Mesenchymal stem cell (in vitro differentiated cells and primary cell): ENCODE data around the gene SPCS1.
"Not testable (repeated sequence)": the region's sequence is repeated elsewhere in the genome, so short reads cannot be mapped to it uniquely, and the experiment has no call there.

Source experiments
- DNase-seq: peaks from one replicate; pipeline ENCODE4 v3.0.0-alpha.2; 2013
- H2AFZ ChIP-seq: one replicate; pipeline ENCODE4 v1.6.1; 2013; ENCODE audit warnings: low read depth, mild to moderate bottlenecking, control low read depth, inconsistent platforms, low read length, moderate library complexity
- H2AK5ac ChIP-seq: 2 replicates; pipeline ENCODE4 v1.6.1; 2013; ENCODE audit warnings: low read length, moderate library complexity, mild to moderate bottlenecking, inconsistent platforms; ENCODE audit not compliant: severe bottlenecking
- H2BK120ac ChIP-seq: one replicate; pipeline ENCODE4 v1.6.1; 2013; ENCODE audit warnings: low read depth, mild to moderate bottlenecking, inconsistent platforms, low read length, moderate library complexity
- H2BK12ac ChIP-seq, 2 experiments: one replicate each; pipeline ENCODE4 v1.6.1; 2013; ENCODE audit warnings: inconsistent platforms in 2 of 2, low read length in 2 of 2, mild to moderate bottlenecking in 2 of 2, moderate library complexity in 2 of 2, control low read depth in 1 of 2
- H2BK15ac ChIP-seq: one replicate; pipeline ENCODE4 v1.6.1; 2013; ENCODE audit warnings: mild to moderate bottlenecking, low read depth, inconsistent platforms; ENCODE audit not compliant: poor library complexity, severe bottlenecking
- H2BK5ac ChIP-seq: 2 replicates; pipeline ENCODE4 v1.6.1; 2013; ENCODE audit warnings: low read depth, mild to moderate bottlenecking, low read length, control low read depth, inconsistent platforms; ENCODE audit not compliant: poor library complexity, severe bottlenecking
- H3K14ac ChIP-seq, 2 experiments: one replicate each; pipeline ENCODE4 v1.6.1; 2013; ENCODE audit warnings: inconsistent platforms in 2 of 2, low read length in 2 of 2, control low read depth in 1 of 2, mild to moderate bottlenecking in 1 of 2, moderate library complexity in 1 of 2
- H3K18ac ChIP-seq, 2 experiments: one replicate each; pipeline ENCODE4 v1.6.1; 2013; ENCODE audit warnings: inconsistent platforms in 2 of 2, low read length in 2 of 2, control low read depth in 1 of 2, low read depth in 1 of 2, mild to moderate bottlenecking in 1 of 2
- H3K23ac ChIP-seq, 2 experiments: one replicate each; pipeline ENCODE4 v1.6.1; 2013; ENCODE audit warnings: inconsistent platforms in 2 of 2, low read length in 2 of 2, mild to moderate bottlenecking in 2 of 2, moderate library complexity in 2 of 2, control low read depth in 1 of 2
- H3K27ac ChIP-seq: 2 replicates; pipeline ENCODE4 v1.5.1; 2013; ENCODE audit warnings: mild to moderate bottlenecking, moderate library complexity, low read length, control low read depth, inconsistent platforms; ENCODE audit not compliant: poor library complexity, severe bottlenecking
- H3K27me3 ChIP-seq, 2 experiments: 2 replicates each; pipeline versions ENCODE4 v1.6.1 to v1.7.0; 2013; ENCODE audit warnings: low read length in 2 of 2, mild to moderate bottlenecking in 2 of 2, moderate library complexity in 2 of 2, control low read depth in 1 of 2, inconsistent platforms in 1 of 2; ENCODE audit not compliant: control insufficient read depth in 1 of 2, insufficient read depth in 1 of 2
- H3K36me3 ChIP-seq, 2 experiments: 2 replicates each; pipeline versions ENCODE4 v1.6.1 to v1.7.0; 2013; ENCODE audit warnings: low read length in 2 of 2, control low read depth in 1 of 2, inconsistent platforms in 1 of 2, low read depth in 1 of 2, mild to moderate bottlenecking in 1 of 2; ENCODE audit not compliant: insufficient read depth in 2 of 2, control insufficient read depth in 1 of 2
- H3K4ac ChIP-seq, 2 experiments: one replicate each; pipeline ENCODE4 v1.6.1; 2013; ENCODE audit warnings: inconsistent platforms in 2 of 2, low read length in 2 of 2, mild to moderate bottlenecking in 2 of 2, moderate library complexity in 2 of 2, control low read depth in 1 of 2, low read depth in 1 of 2
- H3K4me1 ChIP-seq: 2 replicates; pipeline ENCODE4 v1.6.1; 2013; ENCODE audit warnings: low read depth, low read length, control low read depth; ENCODE audit not compliant: control insufficient read depth, insufficient read depth
- H3K4me2 ChIP-seq: 2 replicates; pipeline ENCODE4 v1.6.1; 2013; ENCODE audit warnings: low read length, mild to moderate bottlenecking, inconsistent platforms; ENCODE audit not compliant: poor library complexity, severe bottlenecking
- H3K4me3 ChIP-seq, 2 experiments: 2 replicates each; pipeline versions ENCODE4 v1.5.1 to v1.7.0; 2013; ENCODE audit warnings: low read length in 2 of 2, mild to moderate bottlenecking in 2 of 2, control low read depth in 1 of 2, low read depth in 1 of 2; ENCODE audit not compliant: insufficient read depth in 1 of 2
- H3K79me1 ChIP-seq: replicated peaks from 2 replicates; pipeline ENCODE4 v1.6.1; 2013; ENCODE audit warnings: mild to moderate bottlenecking, control low read depth, low read length, inconsistent platforms; ENCODE audit not compliant: poor library complexity, severe bottlenecking
- H3K9ac ChIP-seq: 2 replicates; pipeline ENCODE4 v1.7.0; 2013; ENCODE audit warnings: mild to moderate bottlenecking, low read length, moderate library complexity
- H3K9me3 ChIP-seq: 2 replicates; pipeline ENCODE4 v1.7.0; 2013; ENCODE audit warnings: mild to moderate bottlenecking, low read length; ENCODE audit not compliant: control insufficient read depth
- H4K8ac ChIP-seq: one replicate; pipeline ENCODE4 v1.6.1; 2013; ENCODE audit warnings: inconsistent platforms, mild to moderate bottlenecking, low read length, moderate library complexity
- H4K91ac ChIP-seq: one replicate; pipeline ENCODE4 v1.6.1; 2013; ENCODE audit warnings: mild to moderate bottlenecking, low read length, inconsistent platforms
- WGBS: methylation state at CpG from one replicate; pipeline ENCODE4 v1.1.7; 2013; ENCODE audit warnings: mixed read lengths; 5-methylcytosine and 5-hydroxymethylcytosine counted together

Gene SPCS1

GRCh38 chr3:52728753-52729152 lies 22.8 kb downstream of the SPCS1 start:
- not testable (repeated sequence) for H2AK5ac ChIP-seq, H2BK12ac ChIP-seq, H4K91ac ChIP-seq, H3K79me1 ChIP-seq, H3K9ac ChIP-seq, H3K4me1 ChIP-seq, H3K4me2 ChIP-seq, H3K23ac ChIP-seq, H3K27me3 ChIP-seq, H4K8ac ChIP-seq, H2AFZ ChIP-seq, H3K27ac ChIP-seq, H3K4me3 ChIP-seq, H2BK15ac ChIP-seq, H2BK120ac ChIP-seq, DNase-seq, H3K18ac ChIP-seq, H3K4ac ChIP-seq, H2BK5ac ChIP-seq, H3K14ac ChIP-seq
- Histone ChIP-seq H3K9me3 (peaks cover 40% of the 10 kb centered on the region), H3K36me3 (peaks cover 23 to 41% of the 10 kb centered on the region in 2 experiments)
- WGBS: no CpG with 5 or more reads among the region's 3 CpGs

- no peak overlapping the region for H2BK5ac ChIP-seq
- no peak overlapping the region for H3K14ac ChIP-seq
- H2BK15ac ChIP-seq: no peak overlapping the region
- H3K18ac ChIP-seq: no peak overlapping the region
- no peak overlapping the region for H3K4me3 ChIP-seq
- no peak overlapping the region for H2BK12ac ChIP-seq
- H3K36me3 ChIP-seq: peaks cover 27 to 59% of the 10 kb centered on the region in 2 experiments
- no peak overlapping the region for H3K4ac ChIP-seq
- no peaks in the 10 kb centered on the region for H3K4me1 ChIP-seq
- H4K91ac ChIP-seq: no peak overlapping the region
- H3K4me2 ChIP-seq: no peak overlapping the region
- H3K9me3 ChIP-seq: peaks cover 53% of the 10 kb centered on the region
- no peak overlapping the region for H4K8ac ChIP-seq
- no peak overlapping the region for H2BK120ac ChIP-seq
- DNase-seq: no peak
- no peaks in the 10 kb centered on the region for H3K27me3 ChIP-seq
- H2AFZ ChIP-seq: no peak overlapping the region
- no peak overlapping the region for H3K23ac ChIP-seq
- H2AK5ac ChIP-seq: no peak overlapping the region
- H3K79me1 ChIP-seq: no peaks in the 10 kb centered on the region
- no peak overlapping the region for H3K27ac ChIP-seq
- no peak overlapping the region for H3K9ac ChIP-seq
Observed at GRCh38 chr3:52730681-52731080, 24.8 kb downstream of the SPCS1 start.

GRCh38 chr3:52731590-52731989 lies 25.7 kb downstream of the SPCS1 start:
- H2BK15ac ChIP-seq: no peak overlapping the region
- WGBS: 84% methylated on average over 14 of the region's 14 CpGs
- H3K23ac ChIP-seq: no peak overlapping the region
- H3K27ac ChIP-seq: no peak overlapping the region
- H3K4me3 ChIP-seq: no peak overlapping the region
- H2BK120ac ChIP-seq: no peak overlapping the region
- H4K8ac ChIP-seq: no peak overlapping the region
- H2AFZ ChIP-seq: no peak overlapping the region
- H3K9me3 ChIP-seq: peaks cover 55% of the 10 kb centered on the region
- no peak overlapping the region for H3K9ac ChIP-seq
- no peak overlapping the region for H3K4me2 ChIP-seq
- no peaks in the 10 kb centered on the region for H3K4me1 ChIP-seq
- H3K14ac ChIP-seq: no peak overlapping the region
- no peak overlapping the region for H4K91ac ChIP-seq
- H3K27me3 ChIP-seq: no peaks in the 10 kb centered on the region
- H2BK5ac ChIP-seq: no peak overlapping the region
- peaks cover 27 to 64% of the 10 kb centered on the region in 2 experiments for H3K36me3 ChIP-seq
- no peak overlapping the region for H2AK5ac ChIP-seq
- no peak overlapping the region for H3K18ac ChIP-seq
- no peak for DNase-seq
- H3K4ac ChIP-seq: no peak overlapping the region
- no peaks in the 10 kb centered on the region for H3K79me1 ChIP-seq
- no peak overlapping the region for H2BK12ac ChIP-seq

GRCh38 chr3:52733256-52733891 lies 27.5 kb downstream of the SPCS1 start:
- Histone ChIP-seq H3K27ac (no peak overlapping the region), H3K27me3 (no peaks in the 10 kb centered on the region), H2AK5ac (no peak overlapping the region), H3K4me1 (no peaks in the 10 kb centered on the region), H2BK15ac (no peak overlapping the region), H3K14ac (no peak overlapping the region), H3K4ac (no peak overlapping the region), H3K9me3 (peaks cover 52% of the 10 kb centered on the region), H4K91ac (no peak overlapping the region), H3K18ac (no peak overlapping the region), H3K4me2 (no peak overlapping the region), H3K79me1 (peaks cover 2% of the 10 kb centered on the region), H3K9ac (no peak overlapping the region), H2AFZ (no peak overlapping the region), H4K8ac (no peak overlapping the region), H2BK5ac (no peak overlapping the region), H3K36me3 (peaks cover 30 to 71% of the 10 kb centered on the region in 2 experiments), H3K23ac (no peak overlapping the region), H3K4me3 (no peak overlapping the region), H2BK120ac (no peak overlapping the region), H2BK12ac (no peak overlapping the region)
- no peak for DNase-seq
- 84% methylated on average over 7 of the region's 10 CpGs for WGBS
